ENCODE measurements around the gene TP53I3.

TP53I3 gene

GRCh38 chr2:24083567-24084385 lies 858 bp downstream of the TP53I3 start:
- peak; percentile 81 for ATAC-seq

GRCh38 chr2:24082787-24083566 lies 1.7 kb downstream of the TP53I3 start:
- TF ChIP-seq, protein P1, sequence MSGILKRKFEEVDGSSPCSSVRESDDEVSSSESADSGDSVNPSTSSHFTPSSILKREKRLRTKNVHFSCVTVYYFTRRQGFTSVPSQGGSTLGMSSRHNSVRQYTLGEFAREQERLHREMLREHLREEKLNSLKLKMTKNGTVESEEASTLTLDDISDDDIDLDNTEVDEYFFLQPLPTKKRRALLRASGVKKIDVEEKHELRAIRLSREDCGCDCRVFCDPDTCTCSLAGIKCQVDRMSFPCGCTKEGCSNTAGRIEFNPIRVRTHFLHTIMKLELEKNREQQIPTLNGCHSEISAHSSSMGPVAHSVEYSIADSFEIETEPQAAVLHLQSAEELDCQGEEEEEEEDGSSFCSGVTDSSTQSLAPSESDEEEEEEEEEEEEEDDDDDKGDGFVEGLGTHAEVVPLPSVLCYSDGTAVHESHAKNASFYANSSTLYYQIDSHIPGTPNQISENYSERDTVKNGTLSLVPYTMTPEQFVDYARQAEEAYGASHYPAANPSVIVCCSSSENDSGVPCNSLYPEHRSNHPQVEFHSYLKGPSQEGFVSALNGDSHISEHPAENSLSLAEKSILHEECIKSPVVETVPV (CRISPR knock-in tag; IDR thresholded peaks at IDR 0.05), result no peak
- TF ChIP-seq, protein P2, sequence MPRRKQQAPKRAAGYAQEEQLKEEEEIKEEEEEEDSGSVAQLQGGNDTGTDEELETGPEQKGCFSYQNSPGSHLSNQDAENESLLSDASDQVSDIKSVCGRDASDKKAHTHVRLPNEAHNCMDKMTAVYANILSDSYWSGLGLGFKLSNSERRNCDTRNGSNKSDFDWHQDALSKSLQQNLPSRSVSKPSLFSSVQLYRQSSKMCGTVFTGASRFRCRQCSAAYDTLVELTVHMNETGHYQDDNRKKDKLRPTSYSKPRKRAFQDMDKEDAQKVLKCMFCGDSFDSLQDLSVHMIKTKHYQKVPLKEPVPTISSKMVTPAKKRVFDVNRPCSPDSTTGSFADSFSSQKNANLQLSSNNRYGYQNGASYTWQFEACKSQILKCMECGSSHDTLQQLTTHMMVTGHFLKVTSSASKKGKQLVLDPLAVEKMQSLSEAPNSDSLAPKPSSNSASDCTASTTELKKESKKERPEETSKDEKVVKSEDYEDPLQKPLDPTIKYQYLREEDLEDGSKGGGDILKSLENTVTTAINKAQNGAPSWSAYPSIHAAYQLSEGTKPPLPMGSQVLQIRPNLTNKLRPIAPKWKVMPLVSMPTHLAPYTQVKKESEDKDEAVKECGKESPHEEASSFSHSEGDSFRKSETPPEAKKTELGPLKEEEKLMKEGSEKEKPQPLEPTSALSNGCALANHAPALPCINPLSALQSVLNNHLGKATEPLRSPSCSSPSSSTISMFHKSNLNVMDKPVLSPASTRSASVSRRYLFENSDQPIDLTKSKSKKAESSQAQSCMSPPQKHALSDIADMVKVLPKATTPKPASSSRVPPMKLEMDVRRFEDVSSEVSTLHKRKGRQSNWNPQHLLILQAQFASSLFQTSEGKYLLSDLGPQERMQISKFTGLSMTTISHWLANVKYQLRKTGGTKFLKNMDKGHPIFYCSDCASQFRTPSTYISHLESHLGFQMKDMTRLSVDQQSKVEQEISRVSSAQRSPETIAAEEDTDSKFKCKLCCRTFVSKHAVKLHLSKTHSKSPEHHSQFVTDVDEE (CRISPR knock-in tag; IDR thresholded peaks at IDR 0.05), result no peak
- TF ChIP-seq ZNF565 (CRISPR knock-in tag; conservative IDR thresholded peaks at IDR 0.05; ENCODE audit: low read depth) (no peak), CSDC2 (CRISPR knock-in tag; IDR thresholded peaks at IDR 0.05) (no peak)
- ATAC-seq, result no peak

More at GRCh38 chr2:24083567-24084385, 858 bp downstream of the TP53I3 start:
- TF ChIP-seq GLIS3 (CRISPR knock-in tag; IDR thresholded peaks at IDR 0.05) (no peak), ISL1 (CRISPR knock-in tag; IDR thresholded peaks at IDR 0.05) (peak; percentile 5; the same call in 1 of the 2 replicates), ZFP3 (CRISPR knock-in tag; IDR thresholded peaks at IDR 0.05) (no peak), ARNTL (CRISPR knock-in tag; IDR thresholded peaks at IDR 0.05; ENCODE audit: borderline replicate concordance, low read depth) (no peak), TCF4 (CRISPR knock-in tag; IDR thresholded peaks at IDR 0.05; ENCODE audit: borderline replicate concordance) (peak; percentile 62), ZNF565 (CRISPR knock-in tag; conservative IDR thresholded peaks at IDR 0.05; ENCODE audit: low read depth) (no peak), PPARA (CRISPR knock-in tag; IDR thresholded peaks at IDR 0.05; ENCODE audit: borderline replicate concordance) (no peak), PATZ1 (CRISPR knock-in tag; IDR thresholded peaks at IDR 0.05; ENCODE audit: borderline replicate concordance) (0 out of 2 replicates have a peak, but pooled peaks have one; percentile 7), ESRRG (CRISPR knock-in tag; IDR thresholded peaks at IDR 0.05) (0 out of 2 replicates have a peak, but pooled peaks have one; percentile 16), SNAI2 (CRISPR knock-in tag; IDR thresholded peaks at IDR 0.05) (no peak), ZFP30 (CRISPR knock-in tag; IDR thresholded peaks at IDR 0.05) (0 out of 2 replicates have a peak, but pooled peaks have one; percentile 2), ZC3H10 (CRISPR knock-in tag; IDR thresholded peaks at IDR 0.05) (no peak), ZNF70 (CRISPR knock-in tag; IDR thresholded peaks at IDR 0.05) (no peak; the same call in 1 of the 2 replicates), OSR1 (CRISPR knock-in tag; IDR thresholded peaks at IDR 0.05) (no peak), TOX (CRISPR knock-in tag; IDR thresholded peaks at IDR 0.05; ENCODE audit: borderline replicate concordance) (no peak), RARB (CRISPR knock-in tag; IDR thresholded peaks at IDR 0.05) (no peak), BACH2 (CRISPR knock-in tag; IDR thresholded peaks at IDR 0.05; ENCODE audit: borderline replicate concordance) (no peak), CSDC2 (CRISPR knock-in tag; IDR thresholded peaks at IDR 0.05) (no peak), ZNF8 (CRISPR knock-in tag; IDR thresholded peaks at IDR 0.05) (0 out of 2 replicates have a peak, but pooled peaks have one; percentile 8), CREB5 (CRISPR knock-in tag; IDR thresholded peaks at IDR 0.05; ENCODE audit: low read depth) (no peak)
- TF ChIP-seq, protein P1 (CRISPR knock-in tag; IDR thresholded peaks at IDR 0.05), result no peak
- TF ChIP-seq, protein P3, sequence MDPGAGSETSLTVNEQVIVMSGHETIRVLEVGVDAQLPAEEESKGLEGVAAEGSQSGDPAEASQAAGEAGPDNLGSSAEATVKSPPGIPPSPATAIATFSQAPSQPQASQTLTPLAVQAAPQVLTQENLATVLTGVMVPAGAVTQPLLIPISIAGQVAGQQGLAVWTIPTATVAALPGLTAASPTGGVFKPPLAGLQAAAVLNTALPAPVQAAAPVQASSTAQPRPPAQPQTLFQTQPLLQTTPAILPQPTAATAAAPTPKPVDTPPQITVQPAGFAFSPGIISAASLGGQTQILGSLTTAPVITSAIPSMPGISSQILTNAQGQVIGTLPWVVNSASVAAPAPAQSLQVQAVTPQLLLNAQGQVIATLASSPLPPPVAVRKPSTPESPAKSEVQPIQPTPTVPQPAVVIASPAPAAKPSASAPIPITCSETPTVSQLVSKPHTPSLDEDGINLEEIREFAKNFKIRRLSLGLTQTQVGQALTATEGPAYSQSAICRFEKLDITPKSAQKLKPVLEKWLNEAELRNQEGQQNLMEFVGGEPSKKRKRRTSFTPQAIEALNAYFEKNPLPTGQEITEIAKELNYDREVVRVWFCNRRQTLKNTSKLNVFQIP (CRISPR knock-in tag; IDR thresholded peaks at IDR 0.05; ENCODE audit: borderline replicate concordance, low read depth), result no peak
- TF ChIP-seq, protein P2 (CRISPR knock-in tag; IDR thresholded peaks at IDR 0.05), result peak; percentile 42; the same call in 1 of the 2 replicates
